ENCODE results near the gene ADGRL3.

GRCh38 chr4:62080431-62080830 is 880.3 kb downstream of the ADGRL3 start:
- no peak for TF ChIP-seq POLR2A (IDR thresholded peaks at IDR 0.05; ENCODE audit: low read length)
- no peak for TF ChIP-seq GATA1 (IDR thresholded peaks at IDR 0.05; ENCODE audit: low read depth, low read length)

Data from erythroblast (primary cell).